HG03066 (cell line): Measurements from ENCODE around the gene SRMS.
"Not testable (repeated sequence)": the region's sequence is repeated elsewhere in the genome, so short reads cannot be mapped to it uniquely, and the experiment has no call there.

Experiments
- ATAC-seq: cut with Tn5 transposase; IDR thresholded peaks from one replicate; pipeline ENCODE4 v1.9.1; 2021; ENCODE audit warnings: low read depth; ENCODE audit not compliant: unreplicated experiment

Gene SRMS

GRCh38 chr20:63567386-63568169 lies 20.0 kb upstream of the SRMS start:
- ATAC-seq: peak; percentile 72

DNA sequence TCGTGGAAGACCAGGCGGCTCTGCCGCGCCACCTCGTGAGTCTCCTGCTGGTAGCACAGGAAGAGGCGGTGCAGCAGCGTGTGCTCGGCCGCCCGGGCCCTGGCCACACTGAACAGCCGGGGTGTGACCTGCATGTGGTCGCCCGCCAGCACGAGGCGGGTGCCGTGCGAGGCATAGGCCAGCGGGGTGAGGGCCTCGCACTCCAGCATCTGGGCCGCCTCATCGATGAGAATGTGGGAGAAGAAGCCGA lies 19.5 kb upstream of the SRMS start:
- ATAC-seq: no peak

- ATAC-seq: no peak
These were observed 19.0 kb upstream of the SRMS start for GRCh38 chr20:63566395-63567135.

- no peak for ATAC-seq
These were observed 18.3 kb upstream of the SRMS start for GRCh38 chr20:63565699-63566335.

- no peak for ATAC-seq
These were observed 17.6 kb upstream of the SRMS start for GRCh38 chr20:63565021-63565698.

- no peak for ATAC-seq
These were observed 16.7 kb upstream of the SRMS start for GRCh38 chr20:63564036-63564810.

DNA sequence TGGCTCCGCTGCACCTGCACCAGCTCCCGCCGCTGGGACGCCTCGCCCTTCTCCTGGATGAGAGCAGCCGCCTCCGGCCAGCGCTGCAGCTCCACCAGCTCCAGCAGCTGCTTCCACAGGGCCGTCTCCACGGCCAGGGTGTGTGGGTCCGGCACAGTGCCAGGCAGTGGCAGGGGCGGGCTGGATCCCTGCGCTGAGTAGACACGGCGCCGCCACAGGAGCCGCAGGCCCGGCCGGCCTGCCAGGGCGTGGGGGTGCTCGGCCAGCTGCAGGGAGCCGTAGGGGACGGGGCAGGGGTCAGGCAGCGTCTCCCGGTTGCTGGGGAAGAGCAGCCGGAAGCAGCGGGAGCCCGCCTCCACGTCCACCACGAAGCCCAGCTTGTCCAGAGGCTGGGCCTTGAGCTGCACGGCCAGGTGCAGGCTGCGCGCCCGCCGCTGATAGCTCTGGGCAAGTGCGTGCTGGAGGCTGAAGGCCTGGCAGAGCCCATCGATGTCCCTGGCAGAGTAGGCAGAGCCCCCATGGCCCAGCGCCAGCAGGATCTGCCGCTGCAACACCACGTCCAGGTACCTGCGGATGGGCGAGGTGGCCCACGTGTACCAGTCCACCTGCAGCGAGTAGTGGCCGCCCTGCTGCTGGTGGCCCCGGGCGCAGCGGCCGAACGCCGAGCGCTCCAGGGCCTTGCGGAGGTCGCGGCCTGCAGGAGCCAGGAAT lies 15.8 kb upstream of the SRMS start:
- ATAC-seq: no peak

GRCh38 chr20:63562461-63563224 lies 15.1 kb upstream of the SRMS start:
- ATAC-seq: no peak

GRCh38 chr20:63561624-63562396 lies 14.3 kb upstream of the SRMS start:
- ATAC-seq: no peak

DNA sequence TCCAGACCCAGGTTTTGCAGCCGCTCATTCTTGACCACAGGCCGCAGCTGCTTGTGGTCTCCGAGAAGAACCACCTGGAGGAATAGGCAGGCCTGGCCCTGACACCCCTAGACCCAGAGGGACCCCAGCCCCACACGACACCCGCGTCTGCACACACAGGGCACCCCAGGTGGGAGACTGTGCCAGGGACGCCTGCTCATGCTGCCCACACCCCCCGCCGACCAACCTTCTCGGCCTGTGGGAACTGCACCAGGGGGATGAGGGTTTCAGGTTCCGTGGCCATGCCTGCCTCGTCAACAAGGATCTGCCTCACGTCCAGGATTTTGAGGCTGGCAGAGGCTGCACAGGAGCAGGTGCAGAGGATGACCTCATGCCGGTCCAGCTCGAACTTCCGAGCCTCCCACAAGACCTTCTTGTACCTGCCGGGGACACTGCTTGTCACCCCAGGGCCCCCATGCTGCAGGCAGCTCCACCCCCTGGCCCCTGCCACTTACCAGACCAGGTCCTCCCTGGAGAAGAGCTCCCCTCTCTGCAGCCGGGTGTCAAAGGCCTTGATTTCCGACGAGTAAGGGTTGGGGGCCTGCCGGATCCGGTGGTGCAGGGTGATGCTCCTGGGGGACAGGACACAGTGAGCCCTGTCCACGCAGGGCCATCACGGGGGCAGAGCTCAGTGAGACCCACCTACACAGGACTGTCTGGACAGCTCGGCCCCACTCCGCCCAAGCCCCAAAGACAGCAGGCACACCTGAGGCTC lies 13.5 kb upstream of the SRMS start:
- no peak for ATAC-seq

- ATAC-seq: no peak
These were observed 12.8 kb upstream of the SRMS start for GRCh38 chr20:63560333-63560805.

DNA sequence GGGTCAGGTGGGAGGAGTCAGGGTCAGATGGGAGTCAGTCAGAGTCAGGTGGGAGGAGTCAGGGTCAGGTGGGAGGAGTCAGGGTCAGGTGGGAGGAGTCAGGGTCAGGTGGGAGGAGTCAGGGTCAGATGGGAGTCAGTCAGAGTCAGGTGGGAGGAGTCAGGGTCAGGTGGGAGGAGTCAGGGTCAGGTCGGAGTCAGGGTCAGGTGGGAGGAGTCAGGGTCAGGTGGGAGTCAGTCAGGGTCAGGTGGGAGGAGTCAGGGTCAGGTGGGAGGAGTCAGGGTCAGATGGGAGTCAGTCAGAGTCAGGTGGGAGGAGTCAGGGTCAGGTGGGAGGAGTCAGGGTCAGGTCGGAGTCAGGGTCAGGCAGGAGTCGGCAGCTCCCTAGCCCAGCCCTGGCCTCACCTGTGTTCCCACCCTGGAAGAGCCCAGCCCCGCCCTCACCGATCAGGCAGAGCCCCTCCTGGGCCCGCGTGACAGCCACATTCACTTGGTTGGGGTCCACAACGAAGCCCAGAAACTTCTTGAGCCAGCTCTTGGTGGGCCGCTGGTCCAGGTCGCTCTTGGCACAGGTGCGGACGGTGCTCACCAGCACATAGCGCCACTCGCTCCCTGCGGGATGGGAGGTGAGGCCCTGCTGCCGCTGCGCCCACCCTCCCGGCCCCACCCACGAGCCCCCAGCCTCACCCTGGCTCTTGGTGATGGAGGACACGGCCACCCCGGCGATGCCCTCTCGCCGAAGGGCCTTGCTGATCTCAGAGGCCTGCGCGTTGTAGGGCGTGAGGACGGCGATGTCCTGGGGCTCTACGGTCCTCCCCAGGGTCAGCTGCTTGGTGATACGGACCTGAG lies 12.2 kb upstream of the SRMS start:
- not testable (repeated sequence) for ATAC-seq

DNA sequence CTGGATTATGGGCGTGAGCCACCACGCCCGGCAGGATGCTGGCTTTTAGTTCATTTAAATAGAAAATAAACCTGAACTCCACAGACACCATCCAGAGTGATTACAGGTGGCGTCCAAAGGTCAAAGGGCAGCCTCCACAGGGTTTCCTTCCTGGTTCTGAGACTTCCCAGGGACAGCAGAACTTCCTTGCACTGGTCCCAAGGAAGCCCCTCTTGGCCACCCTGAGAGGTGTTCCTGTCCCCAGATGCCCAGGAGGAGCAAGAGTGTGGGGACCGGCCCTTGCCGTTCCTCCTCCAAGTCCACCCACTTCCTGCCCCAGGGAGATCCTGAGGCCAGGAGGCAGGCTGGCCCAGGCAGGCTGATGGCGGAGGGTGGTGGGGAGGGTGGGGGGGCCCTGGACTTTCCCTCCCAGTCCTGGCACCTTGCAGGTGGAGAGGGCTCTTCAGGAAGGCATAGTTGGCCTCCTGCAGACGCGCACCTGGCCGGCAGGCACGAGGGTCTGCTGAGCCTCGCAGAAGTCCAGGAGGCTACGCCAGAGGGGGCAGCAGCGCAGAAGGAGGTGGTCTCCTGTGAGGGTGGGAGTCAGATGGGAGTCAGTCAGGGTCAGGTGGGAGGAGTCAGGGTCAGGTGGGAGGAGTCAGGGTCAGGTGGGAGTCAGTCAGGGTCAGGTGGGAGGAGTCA lies 11.4 kb upstream of the SRMS start:
- no peak for ATAC-seq

GRCh38 chr20:63557481-63557891 lies 9.9 kb upstream of the SRMS start:
- no peak for ATAC-seq

GRCh38 chr20:63556873-63557478 lies 9.4 kb upstream of the SRMS start:
- ATAC-seq: no peak
